Measurements from ENCODE around the gene LENG8. TPM values are rescaled to one million over a fixed set of nuclear protein-coding genes. Genes with fewer than 3 reads are reported as not detected.
"Not testable (repeated sequence)": the region's sequence is repeated elsewhere in the genome, so short reads cannot be mapped to it uniquely, and the experiment has no call there.

The LENG8 gene
- total and polyA plus RNA-seq, 10 of the 15 experiments (the other 5 are each of a cell fraction or from before 2014, with no cell fraction given): 2.3 to 145 (median 34.4) TPM

DNA sequence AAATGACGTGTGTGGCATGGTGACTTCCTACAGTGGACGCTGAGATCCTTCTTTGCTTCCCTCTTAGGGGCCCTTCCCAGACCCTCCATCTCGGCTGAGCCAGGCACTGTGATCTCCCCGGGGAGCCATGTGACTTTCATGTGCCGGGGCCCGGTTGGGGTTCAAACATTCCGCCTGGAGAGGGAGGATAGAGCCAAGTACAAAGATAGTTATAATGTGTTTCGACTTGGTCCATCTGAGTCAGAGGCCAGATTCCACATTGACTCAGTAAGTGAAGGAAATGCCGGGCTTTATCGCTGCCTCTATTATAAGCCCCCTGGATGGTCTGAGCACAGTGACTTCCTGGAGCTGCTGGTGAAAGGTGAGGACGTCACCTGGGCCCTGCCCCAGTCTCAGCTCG, 58.8 kb downstream of the LENG8 start:
- FAIRE-seq (no peak), DNase-seq (ENCODE audit: low read depth, low spot score) (no peak), ATAC-seq (no peak)
- ChIA-PET CTCF (interaction anchor here (0.6 to 1.2 kb wide), 3 partner anchors 10 to 167 kb away, joined by 3 to 4 read pairs (median 3); no protein-coding TSS in a partner anchor), RAD21 (ENCODE audit: unreplicated experiment) (no interaction called here), SMC1A (ENCODE audit: uncharacterized antibody, unreplicated experiment) (no interaction called here), POLR2A (no interaction called here)
- Histone ChIP-seq H3K79me2 (ENCODE audit: control insufficient read depth, insufficient read depth, low read length) (no peaks in the 10 kb centered on the region), H3K36me3 (ENCODE audit: control insufficient read depth in 2 of 2, insufficient read depth in 2 of 2, low read length in 1 of 2) (no peaks in the 10 kb centered on the region), H3K27me3 (replicated peaks in 1 of 2; ENCODE audit: control insufficient read depth in 2 of 2, insufficient read depth in 2 of 2, low read length in 1 of 2) (no peaks in the 10 kb centered on the region), H3K4me3 (no peak overlapping the region), H3K9me3 (replicated peaks; ENCODE audit: control insufficient read depth, insufficient read depth, low read length) (no peaks in the 10 kb centered on the region; the same call in 2 of the 3 replicates), H2AFZ (ENCODE audit: control insufficient read depth, low read depth, low read length) (no peak overlapping the region), H4K20me1 (ENCODE audit: control insufficient read depth, insufficient read depth) (no peaks in the 10 kb centered on the region), H3K4me1 (ENCODE audit: control insufficient read depth, insufficient read depth, low read length) (peaks cover 8% of the 10 kb centered on the region), H3K27ac (ENCODE audit: control insufficient read depth, insufficient read depth) (no peak overlapping the region), H3K9ac (ENCODE audit: control insufficient read depth, insufficient read depth, low read length) (no peak overlapping the region), H3K4me2 (ENCODE audit: control insufficient read depth, insufficient read depth) (no peak overlapping the region)
- TF ChIP-seq KLF5 (IDR thresholded peaks at IDR 0.05; ENCODE audit: partially characterized antibody): no peak
- no peak for TF ChIP-seq RB1 (IDR thresholded peaks at IDR 0.05; ENCODE audit: borderline replicate concordance)
- TF ChIP-seq RBBP5 (conservative IDR thresholded peaks at IDR 0.05): no peak
- no peak for TF ChIP-seq POLR2A (IDR thresholded peaks at IDR 0.05; ENCODE audit: low read depth, low read length)
- TF ChIP-seq NR2F1 (conservative IDR thresholded peaks at IDR 0.05): no peak
- no peak for TF ChIP-seq KAT2A (conservative IDR thresholded peaks at IDR 0.05; ENCODE audit: control insufficient read depth, low read depth, low read length)
- TF ChIP-seq, protein P1, sequence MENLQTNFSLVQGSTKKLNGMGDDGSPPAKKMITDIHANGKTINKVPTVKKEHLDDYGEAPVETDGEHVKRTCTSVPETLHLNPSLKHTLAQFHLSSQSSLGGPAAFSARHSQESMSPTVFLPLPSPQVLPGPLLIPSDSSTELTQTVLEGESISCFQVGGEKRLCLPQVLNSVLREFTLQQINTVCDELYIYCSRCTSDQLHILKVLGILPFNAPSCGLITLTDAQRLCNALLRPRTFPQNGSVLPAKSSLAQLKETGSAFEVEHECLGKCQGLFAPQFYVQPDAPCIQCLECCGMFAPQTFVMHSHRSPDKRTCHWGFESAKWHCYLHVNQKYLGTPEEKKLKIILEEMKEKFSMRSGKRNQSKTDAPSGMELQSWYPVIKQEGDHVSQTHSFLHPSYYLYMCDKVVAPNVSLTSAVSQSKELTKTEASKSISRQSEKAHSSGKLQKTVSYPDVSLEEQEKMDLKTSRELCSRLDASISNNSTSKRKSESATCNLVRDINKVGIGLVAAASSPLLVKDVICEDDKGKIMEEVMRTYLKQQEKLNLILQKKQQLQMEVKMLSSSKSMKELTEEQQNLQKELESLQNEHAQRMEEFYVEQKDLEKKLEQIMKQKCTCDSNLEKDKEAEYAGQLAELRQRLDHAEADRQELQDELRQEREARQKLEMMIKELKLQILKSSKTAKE (IDR thresholded peaks at IDR 0.05; ENCODE audit: low read depth, poor library complexity, severe bottlenecking): no peak
- TF ChIP-seq, protein P2, sequence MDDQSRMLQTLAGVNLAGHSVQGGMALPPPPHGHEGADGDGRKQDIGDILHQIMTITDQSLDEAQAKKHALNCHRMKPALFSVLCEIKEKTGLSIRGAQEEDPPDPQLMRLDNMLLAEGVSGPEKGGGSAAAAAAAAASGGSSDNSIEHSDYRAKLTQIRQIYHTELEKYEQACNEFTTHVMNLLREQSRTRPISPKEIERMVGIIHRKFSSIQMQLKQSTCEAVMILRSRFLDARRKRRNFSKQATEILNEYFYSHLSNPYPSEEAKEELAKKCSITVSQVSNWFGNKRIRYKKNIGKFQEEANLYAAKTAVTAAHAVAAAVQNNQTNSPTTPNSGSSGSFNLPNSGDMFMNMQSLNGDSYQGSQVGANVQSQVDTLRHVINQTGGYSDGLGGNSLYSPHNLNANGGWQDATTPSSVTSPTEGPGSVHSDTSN (IDR thresholded peaks at IDR 0.05; ENCODE audit: insufficient replicate concordance, low read depth, low read length): no peak
- TF ChIP-seq, protein P3, sequence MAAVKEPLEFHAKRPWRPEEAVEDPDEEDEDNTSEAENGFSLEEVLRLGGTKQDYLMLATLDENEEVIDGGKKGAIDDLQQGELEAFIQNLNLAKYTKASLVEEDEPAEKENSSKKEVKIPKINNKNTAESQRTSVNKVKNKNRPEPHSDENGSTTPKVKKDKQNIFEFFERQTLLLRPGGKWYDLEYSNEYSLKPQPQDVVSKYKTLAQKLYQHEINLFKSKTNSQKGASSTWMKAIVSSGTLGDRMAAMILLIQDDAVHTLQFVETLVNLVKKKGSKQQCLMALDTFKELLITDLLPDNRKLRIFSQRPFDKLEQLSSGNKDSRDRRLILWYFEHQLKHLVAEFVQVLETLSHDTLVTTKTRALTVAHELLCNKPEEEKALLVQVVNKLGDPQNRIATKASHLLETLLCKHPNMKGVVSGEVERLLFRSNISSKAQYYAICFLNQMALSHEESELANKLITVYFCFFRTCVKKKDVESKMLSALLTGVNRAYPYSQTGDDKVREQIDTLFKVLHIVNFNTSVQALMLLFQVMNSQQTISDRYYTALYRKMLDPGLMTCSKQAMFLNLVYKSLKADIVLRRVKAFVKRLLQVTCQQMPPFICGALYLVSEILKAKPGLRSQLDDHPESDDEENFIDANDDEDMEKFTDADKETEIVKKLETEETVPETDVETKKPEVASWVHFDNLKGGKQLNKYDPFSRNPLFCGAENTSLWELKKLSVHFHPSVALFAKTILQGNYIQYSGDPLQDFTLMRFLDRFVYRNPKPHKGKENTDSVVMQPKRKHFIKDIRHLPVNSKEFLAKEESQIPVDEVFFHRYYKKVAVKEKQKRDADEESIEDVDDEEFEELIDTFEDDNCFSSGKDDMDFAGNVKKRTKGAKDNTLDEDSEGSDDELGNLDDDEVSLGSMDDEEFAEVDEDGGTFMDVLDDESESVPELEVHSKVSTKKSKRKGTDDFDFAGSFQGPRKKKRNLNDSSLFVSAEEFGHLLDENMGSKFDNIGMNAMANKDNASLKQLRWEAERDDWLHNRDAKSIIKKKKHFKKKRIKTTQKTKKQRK (IDR thresholded peaks at IDR 0.05; ENCODE audit: low read depth, low read length): no peak
- TF ChIP-seq ETV6 (conservative IDR thresholded peaks at IDR 0.05 in 1 of 2, IDR thresholded peaks at IDR 0.05 in 1 of 2; ENCODE audit: borderline replicate concordance in 1 of 2, low read depth in 1 of 2): no peak
- BruUV-seq (replicated peaks): no TSS peak
- in situ Hi-C loops (cut with MboI) (no loop called here), intact Hi-C loops (cut with micrococcal nuclease; ENCODE audit: unreplicated experiment) (no loop called here)
- WGBS (ENCODE audit: insufficient coverage, insufficient replicate concordance, low lambda C conversion rate, missing lambda C conversion rate): 31% methylated on average over 12 of the region's 12 CpGs

DNA sequence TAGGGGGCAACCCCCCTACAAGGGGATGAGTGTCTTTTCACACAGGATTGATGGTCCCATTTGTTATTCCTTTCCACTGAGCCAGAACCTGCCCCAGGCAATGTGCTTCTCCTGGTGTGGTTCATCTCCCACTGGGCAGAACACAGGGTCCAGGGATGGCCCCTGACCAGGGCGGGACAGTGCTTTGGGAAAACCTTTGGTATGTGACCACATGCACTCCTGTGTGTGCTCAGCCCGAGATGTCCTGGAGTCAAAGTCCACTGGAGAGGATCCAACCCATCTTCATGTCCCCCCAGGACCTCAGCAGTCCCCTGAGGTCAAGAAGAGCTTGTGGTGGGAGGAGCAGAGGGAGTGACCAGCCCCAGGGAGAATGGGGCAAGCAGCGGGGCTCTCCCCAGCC, 59.5 kb downstream of the LENG8 start:
- H3K27me3 ChIP-seq (replicated peaks in 1 of 2; ENCODE audit: control insufficient read depth in 2 of 2, insufficient read depth in 2 of 2, low read length in 1 of 2); intact Hi-C loops (cut with micrococcal nuclease; ENCODE audit: unreplicated experiment); H3K79me2 ChIP-seq (ENCODE audit: control insufficient read depth, insufficient read depth, low read length); H3K9me3 ChIP-seq (replicated peaks; ENCODE audit: control insufficient read depth, insufficient read depth, low read length); FAIRE-seq; in situ Hi-C loops (cut with MboI); H3K4me2 ChIP-seq (ENCODE audit: control insufficient read depth, insufficient read depth); H2AFZ ChIP-seq (ENCODE audit: control insufficient read depth, low read depth, low read length); ATAC-seq; DNase-seq (ENCODE audit: low read depth, low spot score); SMC1A ChIA-PET (ENCODE audit: uncharacterized antibody, unreplicated experiment); POLR2A ChIA-PET; H3K4me1 ChIP-seq (ENCODE audit: control insufficient read depth, insufficient read depth, low read length); H3K9ac ChIP-seq (ENCODE audit: control insufficient read depth, insufficient read depth, low read length); H3K27ac ChIP-seq (ENCODE audit: control insufficient read depth, insufficient read depth); RAD21 ChIA-PET (ENCODE audit: unreplicated experiment); H3K36me3 ChIP-seq (ENCODE audit: control insufficient read depth in 2 of 2, insufficient read depth in 2 of 2, low read length in 1 of 2); H4K20me1 ChIP-seq (ENCODE audit: control insufficient read depth, insufficient read depth); BruUV-seq (replicated peaks); H3K4me3 ChIP-seq: not testable (repeated sequence)
- 25% methylated on average over 2 of the region's 3 CpGs for WGBS (ENCODE audit: insufficient coverage, insufficient replicate concordance, low lambda C conversion rate, missing lambda C conversion rate)
- CTCF ChIA-PET: interaction anchor here (1.2 kb wide), 1 partner anchor 166 kb away, joined by 3 read pairs; no protein-coding TSS in a partner anchor

All from GM12878 (cell line).